ENCODE results near the gene WWOX. TPM values are rescaled to one million over a fixed set of nuclear protein-coding genes. Genes with fewer than 3 reads are reported as not detected.

Gene WWOX
- total RNA-seq, 2 donors from 2014 or later, result 33.8 to 82.5 TPM

DNA sequence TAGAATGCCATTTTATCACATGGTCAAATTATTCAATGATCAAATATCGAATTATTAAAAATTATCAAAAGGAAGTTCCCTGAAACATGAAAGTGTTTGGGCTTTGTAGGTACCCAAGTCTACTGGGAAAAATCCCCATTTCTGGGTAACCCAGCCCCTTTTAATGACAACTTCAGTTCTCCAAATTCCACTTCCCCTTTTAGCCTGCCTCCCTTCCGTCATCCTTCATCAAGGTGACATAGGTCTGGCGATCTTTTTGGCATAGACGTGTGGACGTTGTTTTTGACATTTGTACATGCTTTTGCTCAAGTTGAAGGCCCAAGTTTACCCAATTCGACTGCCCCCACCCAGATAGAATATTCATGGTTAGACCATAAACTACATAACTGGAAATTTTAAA is 840.1 kb downstream of the WWOX start:
- H3K27me3 ChIP-seq (replicated peaks; ENCODE audit: insufficient read depth), result no peaks in the 10 kb centered on the region
- H3K36me3 ChIP-seq, result no peaks in the 10 kb centered on the region
- H3K9me3 ChIP-seq, result no peaks in the 10 kb centered on the region
- DNase-seq (ENCODE audit: low spot score), result no peak
- ATAC-seq (ENCODE audit: insufficient number of reproducible peaks, low FRiP score, low read depth), result no peak
- no peaks in the 10 kb centered on the region for H3K4me1 ChIP-seq (ENCODE audit: control insufficient read depth in 1 of 2, low read depth in 2 of 2)
- TF ChIP-seq, protein P1, sequence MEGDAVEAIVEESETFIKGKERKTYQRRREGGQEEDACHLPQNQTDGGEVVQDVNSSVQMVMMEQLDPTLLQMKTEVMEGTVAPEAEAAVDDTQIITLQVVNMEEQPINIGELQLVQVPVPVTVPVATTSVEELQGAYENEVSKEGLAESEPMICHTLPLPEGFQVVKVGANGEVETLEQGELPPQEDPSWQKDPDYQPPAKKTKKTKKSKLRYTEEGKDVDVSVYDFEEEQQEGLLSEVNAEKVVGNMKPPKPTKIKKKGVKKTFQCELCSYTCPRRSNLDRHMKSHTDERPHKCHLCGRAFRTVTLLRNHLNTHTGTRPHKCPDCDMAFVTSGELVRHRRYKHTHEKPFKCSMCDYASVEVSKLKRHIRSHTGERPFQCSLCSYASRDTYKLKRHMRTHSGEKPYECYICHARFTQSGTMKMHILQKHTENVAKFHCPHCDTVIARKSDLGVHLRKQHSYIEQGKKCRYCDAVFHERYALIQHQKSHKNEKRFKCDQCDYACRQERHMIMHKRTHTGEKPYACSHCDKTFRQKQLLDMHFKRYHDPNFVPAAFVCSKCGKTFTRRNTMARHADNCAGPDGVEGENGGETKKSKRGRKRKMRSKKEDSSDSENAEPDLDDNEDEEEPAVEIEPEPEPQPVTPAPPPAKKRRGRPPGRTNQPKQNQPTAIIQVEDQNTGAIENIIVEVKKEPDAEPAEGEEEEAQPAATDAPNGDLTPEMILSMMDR (IDR thresholded peaks at IDR 0.05), result no peak
- no peak overlapping the region for H3K4me3 ChIP-seq
- H3K27ac ChIP-seq, result no peak overlapping the region

GRCh38 chr16:78942625-78943245 is 843.3 kb downstream of the WWOX start:
- H3K27me3 ChIP-seq (replicated peaks; ENCODE audit: insufficient read depth), result no peaks in the 10 kb centered on the region
- H3K36me3 ChIP-seq, result no peaks in the 10 kb centered on the region
- TF ChIP-seq, protein P1 (IDR thresholded peaks at IDR 0.05), result no peak
- H3K4me3 ChIP-seq, result no peak overlapping the region
- no peaks in the 10 kb centered on the region for H3K4me1 ChIP-seq (ENCODE audit: control insufficient read depth in 1 of 2, low read depth in 2 of 2)
- H3K9me3 ChIP-seq, result no peaks in the 10 kb centered on the region
- no peak for DNase-seq (ENCODE audit: low spot score)
- H3K27ac ChIP-seq, result no peak overlapping the region
- no peak for ATAC-seq (ENCODE audit: insufficient number of reproducible peaks, low FRiP score, low read depth)

- Histone ChIP-seq H3K4me3 (no peak overlapping the region), H3K36me3 (no peaks in the 10 kb centered on the region), H3K4me1 (ENCODE audit: control insufficient read depth in 1 of 2, low read depth in 2 of 2) (no peaks in the 10 kb centered on the region), H3K27ac (no peak overlapping the region), H3K27me3 (replicated peaks; ENCODE audit: insufficient read depth) (no peaks in the 10 kb centered on the region), H3K9me3 (no peaks in the 10 kb centered on the region)
- TF ChIP-seq, protein P1 (IDR thresholded peaks at IDR 0.05), result no peak
- DNase-seq (ENCODE audit: low spot score) (no peak), ATAC-seq (ENCODE audit: insufficient number of reproducible peaks, low FRiP score, low read depth) (no peak)
Observed at GRCh38 chr16:78945336-78945735, 845.9 kb downstream of the WWOX start.

DNA sequence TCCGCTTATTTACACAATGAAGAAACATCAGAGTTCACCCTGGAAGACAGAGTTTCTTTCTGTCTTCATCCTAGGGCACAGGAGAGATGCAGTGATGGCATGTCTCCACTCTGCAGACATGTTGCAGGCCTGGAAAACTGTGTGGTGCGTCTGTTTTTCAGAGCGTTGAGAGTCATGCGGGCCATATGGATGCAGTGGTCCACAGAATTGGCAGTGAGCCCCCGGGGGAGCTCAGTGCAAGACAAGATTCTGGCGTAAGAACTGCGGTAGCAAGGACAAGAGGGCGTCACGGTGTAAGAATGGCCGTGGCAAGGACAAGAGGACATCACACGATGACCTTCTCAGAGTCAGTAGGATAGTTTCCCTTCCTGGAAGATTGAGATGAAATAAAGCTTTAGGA is 847.1 kb downstream of the WWOX start:
- Histone ChIP-seq H3K36me3 (no peaks in the 10 kb centered on the region), H3K4me3 (no peak overlapping the region), H3K27me3 (replicated peaks; ENCODE audit: insufficient read depth) (no peaks in the 10 kb centered on the region), H3K27ac (no peak overlapping the region), H3K9me3 (no peaks in the 10 kb centered on the region), H3K4me1 (ENCODE audit: control insufficient read depth in 1 of 2, low read depth in 2 of 2) (no peaks in the 10 kb centered on the region)
- TF ChIP-seq, protein P1 (IDR thresholded peaks at IDR 0.05), result no peak
- no peak for ATAC-seq (ENCODE audit: insufficient number of reproducible peaks, low FRiP score, low read depth)
- DNase-seq (ENCODE audit: low spot score), result no peak

DNA sequence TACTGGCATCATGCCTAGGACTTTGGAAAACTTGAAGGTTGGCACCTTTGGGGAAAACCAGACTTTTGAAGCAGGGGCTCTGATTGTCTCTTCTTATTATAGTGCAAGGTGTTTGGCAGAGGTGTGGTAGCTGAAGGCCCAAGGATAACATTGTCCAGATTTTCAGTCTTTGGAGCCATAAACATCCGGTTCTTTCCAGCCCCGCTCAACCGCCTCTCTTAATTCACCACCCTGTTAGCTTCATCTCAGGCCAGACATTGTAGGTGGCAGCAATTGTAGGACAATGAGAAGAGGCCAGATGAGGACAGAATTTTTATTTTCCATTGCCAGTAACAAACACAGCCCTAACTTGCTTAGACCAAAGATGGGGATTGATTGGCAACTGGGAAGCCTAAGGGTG is 851.3 kb downstream of the WWOX start:
- no peak for DNase-seq (ENCODE audit: low spot score)
- no peaks in the 10 kb centered on the region for H3K27me3 ChIP-seq (replicated peaks; ENCODE audit: insufficient read depth)
- H3K27ac ChIP-seq, result no peak overlapping the region
- TF ChIP-seq, protein P1 (IDR thresholded peaks at IDR 0.05), result no peak
- H3K9me3 ChIP-seq, result no peaks in the 10 kb centered on the region
- no peak overlapping the region for H3K4me3 ChIP-seq
- no peaks in the 10 kb centered on the region for H3K4me1 ChIP-seq (ENCODE audit: control insufficient read depth in 1 of 2, low read depth in 2 of 2)
- ATAC-seq (ENCODE audit: insufficient number of reproducible peaks, low FRiP score, low read depth), result no peak
- H3K36me3 ChIP-seq, result no peaks in the 10 kb centered on the region
